MM.1S (cell line): ENCODE results near the gene CNN3.

Experiments used
- DNase-seq: peaks from one replicate; pipeline ENCODE4 v3.0.0-alpha.2; 2015
- H2AFZ ChIP-seq: fragments of 300-600 bp; sonication (generic); 2 replicates; pipeline ENCODE4 v1.6.0; 2016; ENCODE audit warnings: antibody characterized with exemption, low read length
- H3F3A ChIP-seq: fragments of 300-600 bp; sonication (generic); 2 replicates; pipeline ENCODE4 v1.6.1; 2016; ENCODE audit warnings: mild to moderate bottlenecking, antibody characterized with exemption, low read length, moderate library complexity, mixed read lengths; ENCODE audit not compliant: insufficient read depth
- H3K27ac ChIP-seq: fragments of 300-600 bp; sonication (generic); 2 replicates; pipeline ENCODE4 v1.5.1; 2016; ENCODE audit warnings: mild to moderate bottlenecking, low read length
- H3K27me3 ChIP-seq: fragments of 300-600 bp; sonication (generic); replicated peaks from 2 replicates; pipeline ENCODE4 v1.6.0; 2016; ENCODE audit warnings: low read length; ENCODE audit not compliant: insufficient read depth
- H3K36me3 ChIP-seq: fragments of 300-600 bp; sonication (generic); replicated peaks from 2 replicates; pipeline ENCODE4 v1.6.1; 2016; ENCODE audit warnings: mild to moderate bottlenecking, low read length, mixed read lengths; ENCODE audit not compliant: insufficient read depth
- H3K4me1 ChIP-seq: fragments of 300-600 bp; sonication (generic); 2 replicates; pipeline ENCODE4 v1.6.1; 2016; ENCODE audit warnings: low read length, mixed read lengths
- H3K4me2 ChIP-seq: fragments of 300-600 bp; sonication (generic); 2 replicates; pipeline ENCODE4 v1.6.0; 2016; ENCODE audit warnings: low read depth, low read length
- H3K4me3 ChIP-seq: fragments of 300-600 bp; sonication (generic); 2 replicates; pipeline ENCODE4 v1.5.1; 2016; ENCODE audit warnings: low read length, mixed read lengths
- H3K79me2 ChIP-seq: fragments of 300-600 bp; sonication (generic); 2 replicates; pipeline ENCODE4 v1.6.1; 2016; ENCODE audit warnings: mixed run types, low read length, mixed read lengths
- H3K9ac ChIP-seq: fragments of 300-600 bp; sonication (generic); 2 replicates; pipeline ENCODE4 v1.6.1; 2016; ENCODE audit warnings: low read length, mixed read lengths
- H3K9me2 ChIP-seq: fragments of 300-600 bp; sonication (generic); replicated peaks from 2 replicates; pipeline ENCODE4 v1.6.1; 2016; ENCODE audit warnings: mild to moderate bottlenecking, low read length, mixed read lengths; ENCODE audit not compliant: insufficient read depth
- H3K9me3 ChIP-seq: fragments of 300-600 bp; sonication (generic); replicated peaks from 2 replicates; pipeline ENCODE4 v1.6.1; 2016; ENCODE audit warnings: mild to moderate bottlenecking, low read length, mixed read lengths; ENCODE audit not compliant: insufficient read depth
- H4K20me1 ChIP-seq: fragments of 300-600 bp; sonication (generic); 2 replicates; pipeline ENCODE4 v1.6.1; 2016; ENCODE audit warnings: mild to moderate bottlenecking, low read length, moderate library complexity, mixed read lengths; ENCODE audit not compliant: insufficient read depth
- CTCF ChIP-seq: fragments of 300-600 bp; sonication (generic); IDR thresholded peaks from 2 replicates; pipeline ENCODE4 v1.5.1; 2016; ENCODE audit warnings: antibody characterized with exemption, low read length, mixed read lengths
- EZH2 ChIP-seq: fragments of 300-600 bp; sonication (generic); optimal IDR thresholded peaks from 2 replicates; pipeline ENCODE3; 2017; ENCODE audit warnings: low read depth, mild to moderate bottlenecking, antibody characterized with exemption, low read length, mixed read lengths
- EZH2phosphoT487 ChIP-seq: fragments of 300-600 bp; sonication (generic); IDR thresholded peaks from 2 replicates; pipeline ENCODE4 v1.6.1; 2018; ENCODE audit warnings: antibody characterized with exemption, low read length

The CNN3 gene

GRCh38 chr1:94935476-94935875 lies 8.6 kb upstream of the CNN3 start:
- Histone ChIP-seq H2AFZ (no peak overlapping the region), H3K9ac (no peak overlapping the region), H3K27ac (no peak overlapping the region), H4K20me1 (no peaks in the 10 kb centered on the region), H3K27me3 (no peaks in the 10 kb centered on the region), H3K4me1 (no peaks in the 10 kb centered on the region), H3K4me2 (no peak overlapping the region), H3K4me3 (no peak overlapping the region), H3K36me3 (no peaks in the 10 kb centered on the region), H3K9me3 (no peaks in the 10 kb centered on the region), H3K9me2 (no peaks in the 10 kb centered on the region), H3K79me2 (no peaks in the 10 kb centered on the region), H3F3A (no peaks in the 10 kb centered on the region)
- no peak for TF ChIP-seq EZH2
- TF ChIP-seq CTCF = no peak
- TF ChIP-seq EZH2phosphoT487 = no peak
- no peak for DNase-seq

GRCh38 chr1:94935034-94935433 lies 8.1 kb upstream of the CNN3 start:
- DNase-seq = no peak
- Histone ChIP-seq H3K9me3 (no peaks in the 10 kb centered on the region), H3K4me2 (no peak overlapping the region), H3K4me1 (no peaks in the 10 kb centered on the region), H3K9me2 (no peaks in the 10 kb centered on the region), H3F3A (no peaks in the 10 kb centered on the region), H3K9ac (no peak overlapping the region), H3K79me2 (no peaks in the 10 kb centered on the region), H3K4me3 (no peak overlapping the region), H4K20me1 (no peaks in the 10 kb centered on the region), H3K36me3 (no peaks in the 10 kb centered on the region), H2AFZ (no peak overlapping the region), H3K27ac (no peak overlapping the region), H3K27me3 (no peaks in the 10 kb centered on the region)
- TF ChIP-seq EZH2phosphoT487 = no peak
- TF ChIP-seq CTCF = no peak
- no peak for TF ChIP-seq EZH2

- H3K4me1 ChIP-seq = no peaks in the 10 kb centered on the region
- H2AFZ ChIP-seq = no peak overlapping the region
- no peaks in the 10 kb centered on the region for H3K9me2 ChIP-seq
- no peak overlapping the region for H3K27ac ChIP-seq
- H3K36me3 ChIP-seq = no peaks in the 10 kb centered on the region
- no peak overlapping the region for H3K9ac ChIP-seq
- no peak overlapping the region for H3K4me3 ChIP-seq
- no peaks in the 10 kb centered on the region for H4K20me1 ChIP-seq
- no peaks in the 10 kb centered on the region for H3K79me2 ChIP-seq
- no peak overlapping the region for H3K4me2 ChIP-seq
- TF ChIP-seq EZH2 (no peak), CTCF (no peak), EZH2phosphoT487 (no peak)
- H3K27me3 ChIP-seq = no peaks in the 10 kb centered on the region
- H3F3A ChIP-seq = no peaks in the 10 kb centered on the region
- no peak for DNase-seq
- H3K9me3 ChIP-seq = no peaks in the 10 kb centered on the region
Observed at GRCh38 chr1:94934551-94934950, 7.6 kb upstream of the CNN3 start.
